Tibial artery (tissue), 4 donors: ENCODE results near the gene SLC36A1.
A peak's percentile ranks its signal among the peaks of the same experiment; 100 is the strongest.

Source experiments
- DNase-seq, 2 donors: peaks; one replicate each; pipeline ENCODE4 v3.0.0-alpha.2; 2019
- H3K27ac ChIP-seq, 2 donors: fragments of 200-600 bp; sonication (generic) in 1 of 2; 1 replicate in 1 of 2; 2 replicates in 1 of 2; pipeline ENCODE4 v1.5.1; 2018 to 2019; ENCODE audit warnings: mild to moderate bottlenecking in 1 of 2
- H3K27me3 ChIP-seq, 2 donors: fragments of 200-600 bp; sonication (generic) in 1 of 2; one replicate each; pipeline versions ENCODE4 v1.5.1 to v1.6.0; 2016 to 2019
- H3K36me3 ChIP-seq, 3 donors: fragments of 200-600 bp; sonication (generic) in 2 of 3; one replicate each; pipeline ENCODE4 v1.5.1; 2016 to 2019; ENCODE audit warnings: mild to moderate bottlenecking in 2 of 3
- H3K4me1 ChIP-seq, 4 donors: fragments of 200-600 bp; sonication (generic) in 2 of 4; 1 replicate in 3 of 4; 2 replicates in 1 of 4; pipeline ENCODE4 v1.5.1; 2016 to 2019
- H3K4me3 ChIP-seq, 2 donors: fragments of 200-600 bp; sonication (generic) in 1 of 2; 1 replicate in 1 of 2; 2 replicates in 1 of 2; pipeline ENCODE4 v1.5.1; 2018 to 2019; ENCODE audit warnings: mild to moderate bottlenecking in 2 of 2
- H3K9me3 ChIP-seq, 3 donors: fragments of 200-600 bp; sonication (generic) in 1 of 3; one replicate each; pipeline ENCODE4 v1.5.1; 2016 to 2019
- CTCF ChIP-seq, 2 experiments: fragments of 200-600 bp in 1 of 2; fragments of 450-650 bp in 1 of 2; IDR thresholded peaks; one replicate each; pipeline ENCODE4 v1.5.1; 2017 to 2019; ENCODE audit warnings: antibody characterized with exemption in 2 of 2, mild to moderate bottlenecking in 1 of 2, moderate library complexity in 1 of 2
- intact Hi-C: fragments of 100-400 bp; cut with DNase I; formaldehyde crosslinking; loops from one replicate; pipeline ENCODE4 v1.15.0; 2023; ENCODE audit warnings: low total_unique reads

SLC36A1 gene

DNA sequence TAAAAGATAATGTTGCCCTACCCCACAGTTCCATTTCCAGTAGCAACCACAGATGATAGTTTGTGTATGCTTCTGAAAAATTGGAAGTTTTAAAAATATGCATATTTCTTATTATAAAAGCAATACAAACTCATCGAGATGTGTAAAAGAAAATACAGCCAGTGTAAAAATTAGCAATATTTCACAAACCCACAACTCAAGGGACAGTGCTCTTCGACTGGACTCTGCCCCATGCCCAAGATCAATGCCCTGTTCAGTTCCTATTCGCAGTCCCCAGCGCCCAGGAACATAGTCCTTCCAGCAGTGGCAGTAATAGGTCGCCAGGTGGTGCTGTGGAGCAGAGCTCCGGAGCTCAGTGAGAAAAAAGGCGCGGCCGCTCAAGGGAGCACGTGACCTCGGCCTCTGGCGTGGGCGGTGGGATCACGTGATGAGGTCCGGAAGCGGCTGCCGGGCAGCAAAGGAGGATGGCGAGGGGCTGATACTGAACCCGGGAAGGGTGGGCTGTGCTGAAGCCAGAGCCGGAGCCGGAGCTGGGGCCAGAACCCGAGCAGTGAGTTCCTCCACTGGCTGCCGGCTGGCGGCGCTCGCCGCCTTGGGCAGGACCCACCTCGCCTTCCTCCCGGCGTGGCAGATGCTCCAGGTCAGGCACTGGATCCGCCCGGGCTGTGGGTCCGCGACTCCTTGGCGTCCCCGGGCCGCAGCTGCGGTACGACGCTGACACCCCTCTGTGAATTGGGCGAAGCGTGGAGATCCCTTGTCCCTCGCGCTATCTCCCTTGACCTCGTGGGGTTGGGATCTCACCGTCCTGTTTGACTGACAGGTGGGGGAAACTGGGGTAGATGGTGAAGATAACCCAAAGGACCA lies at the start of gene SLC36A1:
SLC36A1 (plus strand) TSS at position 430 of the 864 bp plus-strand sequence. CDS start 11,190 bp downstream, outside the sequence.
- intact Hi-C loops, result loop anchor here (5.0 kb wide), 2 partner anchors 200 to 295 kb away; no protein-coding TSS in a partner anchor
- Histone ChIP-seq H3K4me1 (peaks cover 0 to 12% (median 8%) of the 10 kb centered on the region in 4 donors), H3K4me3 (peak within 1 kb of the TSS; percentile 82 to 85), H3K36me3 (no peaks in the 10 kb centered on the region), H3K27ac (peak within 1 kb of the TSS; percentile 57 to 68), H3K27me3 (no peaks in the 10 kb centered on the region), H3K9me3 (no peaks in the 10 kb centered on the region)
- peak; percentile 94 to 96 for DNase-seq
- TF ChIP-seq CTCF (IDR thresholded peaks at IDR 0.05), result peak; percentile 96 to 98

GRCh38 chr5:151405334-151406160 lies 41.9 kb upstream of the SLC36A1 start:
- H3K36me3 ChIP-seq, result no peaks in the 10 kb centered on the region

GRCh38 chr5:151406322-151406947 lies 41.0 kb upstream of the SLC36A1 start:
- Histone ChIP-seq H3K27ac (no peak overlapping the region), H3K9me3 (peaks cover 0 to 7% (median 0%) of the 10 kb centered on the region in 3 donors), H3K4me3 (no peak overlapping the region), H3K27me3 (peaks cover 0 to 15% of the 10 kb centered on the region in 2 donors), H3K36me3 (no peaks in the 10 kb centered on the region), H3K4me1 (no peaks in the 10 kb centered on the region)
- TF ChIP-seq CTCF (IDR thresholded peaks at IDR 0.05), result no peak
- no peak for DNase-seq
- intact Hi-C loops, result no loop called here

More at GRCh38 chr5:151405334-151406160, 41.9 kb upstream of the SLC36A1 start:
- intact Hi-C loops, result no loop called here
- no peaks in the 10 kb centered on the region for H3K4me1 ChIP-seq
- H3K27ac ChIP-seq, result no peak overlapping the region
- H3K4me3 ChIP-seq, result no peak overlapping the region
- no peak for DNase-seq
- H3K9me3 ChIP-seq, result peaks cover 0 to 7% (median 0%) of the 10 kb centered on the region in 3 donors
- no peak for TF ChIP-seq CTCF (IDR thresholded peaks at IDR 0.05)
- peaks cover 0 to 15% of the 10 kb centered on the region in 2 donors for H3K27me3 ChIP-seq

GRCh38 chr5:151408591-151409230 lies 38.7 kb upstream of the SLC36A1 start:
- no peaks in the 10 kb centered on the region for H3K9me3 ChIP-seq
- H3K4me1 ChIP-seq, result no peaks in the 10 kb centered on the region
- no peak overlapping the region for H3K27ac ChIP-seq
- intact Hi-C loops, result no loop called here
- no peaks in the 10 kb centered on the region for H3K36me3 ChIP-seq
- no peak for DNase-seq
- H3K27me3 ChIP-seq, result peaks cover 0 to 18% of the 10 kb centered on the region in 2 donors
- no peak for TF ChIP-seq CTCF (IDR thresholded peaks at IDR 0.05)
- H3K4me3 ChIP-seq, result no peak overlapping the region

- H3K9me3 ChIP-seq, result no peaks in the 10 kb centered on the region
- H3K4me3 ChIP-seq, result no peak overlapping the region
- intact Hi-C loops, result no loop called here
- peaks cover 0 to 8% of the 10 kb centered on the region in 2 donors for H3K27me3 ChIP-seq
- H3K27ac ChIP-seq, result no peak overlapping the region
- H3K36me3 ChIP-seq, result no peaks in the 10 kb centered on the region
- TF ChIP-seq CTCF (IDR thresholded peaks at IDR 0.05), result no peak
- no peak for DNase-seq
- H3K4me1 ChIP-seq, result no peaks in the 10 kb centered on the region
Observed at GRCh38 chr5:151413800-151414199, 33.6 kb upstream of the SLC36A1 start.
